Astrocyte (in vitro differentiated cells and primary cell): Measurements from ENCODE around the gene NCBP3. TPM values are rescaled to one million over a fixed set of nuclear protein-coding genes. Genes with fewer than 3 reads are reported as not detected.

Experiments used
- DNase-seq: peaks from one replicate; pipeline ENCODE4 v3.0.0-alpha.2; 2010; ENCODE audit warnings: low read depth
- FAIRE-seq: peaks from 2 replicates; lab custom pipeline; 2011; peaks lifted over from hg19 to GRCh38; lab: Jason Lieb, UNC
- H2AFZ ChIP-seq: 2 replicates; pipeline ENCODE4 v1.6.0; 2012; ENCODE audit warnings: low read depth, low read length, inconsistent platforms
- H3K27ac ChIP-seq: 2 replicates; pipeline ENCODE4 v1.5.1; 2011; ENCODE audit warnings: low read depth, low read length, inconsistent platforms
- H3K27me3 ChIP-seq: 2 replicates; pipeline ENCODE4 v1.6.0; 2011; ENCODE audit warnings: low read length, inconsistent platforms; ENCODE audit not compliant: insufficient read depth
- H3K36me3 ChIP-seq: 2 replicates; pipeline ENCODE4 v1.5.1; 2011; ENCODE audit warnings: low read length, inconsistent platforms; ENCODE audit not compliant: insufficient read depth
- H3K4me1 ChIP-seq: 2 replicates; pipeline ENCODE4 v1.5.1; 2011; ENCODE audit warnings: low read length, inconsistent platforms; ENCODE audit not compliant: insufficient read depth
- H3K4me2 ChIP-seq: 2 replicates; pipeline ENCODE4 v1.6.0; 2012; ENCODE audit warnings: low read length, inconsistent platforms
- H3K4me3 ChIP-seq: 2 replicates; pipeline ENCODE4 v1.5.1; 2011; ENCODE audit warnings: low read depth, mild to moderate bottlenecking, low read length, inconsistent platforms; ENCODE audit not compliant: insufficient read depth
- H3K79me2 ChIP-seq: 2 replicates; pipeline ENCODE4 v1.6.0; 2012; ENCODE audit warnings: mild to moderate bottlenecking, low read length, inconsistent platforms; ENCODE audit not compliant: insufficient read depth
- H3K9ac ChIP-seq: 2 replicates; pipeline ENCODE4 v1.6.0; 2012; ENCODE audit warnings: mild to moderate bottlenecking, low read length, inconsistent platforms
- H3K9me3 ChIP-seq: 2 replicates; pipeline ENCODE4 v1.5.1; 2012; ENCODE audit warnings: low read depth, mild to moderate bottlenecking, low read length, inconsistent platforms; ENCODE audit not compliant: insufficient read depth
- H4K20me1 ChIP-seq: 2 replicates; pipeline ENCODE4 v1.6.0; 2012; ENCODE audit warnings: low read length, inconsistent platforms; ENCODE audit not compliant: insufficient read depth
- H3K27ac Mint-ChIP-seq: one replicate; pipeline ENCODE4 v1.8.0; 2021; ENCODE audit warnings: mild to moderate bottlenecking, mixed read lengths; ENCODE audit not compliant: unreplicated experiment
- H3K27me3 Mint-ChIP-seq: one replicate; pipeline ENCODE4 v1.8.0; 2021; ENCODE audit warnings: low read depth, mixed read lengths; ENCODE audit not compliant: unreplicated experiment
- H3K36me3 Mint-ChIP-seq: one replicate; pipeline ENCODE4 v1.8.0; 2021; ENCODE audit warnings: low read depth, mixed read lengths; ENCODE audit not compliant: unreplicated experiment
- H3K4me1 Mint-ChIP-seq: one replicate; pipeline ENCODE4 v1.8.0; 2021; ENCODE audit warnings: low read depth, mixed read lengths; ENCODE audit not compliant: unreplicated experiment
- H3K4me3 Mint-ChIP-seq: one replicate; pipeline ENCODE4 v1.8.0; 2021; ENCODE audit warnings: mild to moderate bottlenecking, moderate library complexity, mixed read lengths; ENCODE audit not compliant: unreplicated experiment
- H3K9me3 Mint-ChIP-seq: one replicate; pipeline ENCODE4 v1.8.0; 2021; ENCODE audit warnings: mild to moderate bottlenecking, mixed read lengths; ENCODE audit not compliant: unreplicated experiment
- CTCF ChIP-seq: IDR thresholded peaks from 2 replicates; pipeline ENCODE4 v1.5.1; 2011; ENCODE audit warnings: low read depth, mild to moderate bottlenecking, inconsistent platforms, low read length, moderate library complexity; ENCODE audit not compliant: insufficient read depth
- EZH2 ChIP-seq: IDR thresholded peaks from 2 replicates; pipeline ENCODE4 v1.6.1; 2012; ENCODE audit warnings: mild to moderate bottlenecking, low read length, inconsistent platforms; ENCODE audit not compliant: insufficient read depth
- total RNA-seq: library from RNA; stranded (reverse); gene quantifications from 2 replicates; pipeline ENCODE4 v1.2.1, GENCODE V29; 2021

The NCBP3 gene
- total RNA-seq, 1 donor from 2014 or later = 46.7 TPM

DNA sequence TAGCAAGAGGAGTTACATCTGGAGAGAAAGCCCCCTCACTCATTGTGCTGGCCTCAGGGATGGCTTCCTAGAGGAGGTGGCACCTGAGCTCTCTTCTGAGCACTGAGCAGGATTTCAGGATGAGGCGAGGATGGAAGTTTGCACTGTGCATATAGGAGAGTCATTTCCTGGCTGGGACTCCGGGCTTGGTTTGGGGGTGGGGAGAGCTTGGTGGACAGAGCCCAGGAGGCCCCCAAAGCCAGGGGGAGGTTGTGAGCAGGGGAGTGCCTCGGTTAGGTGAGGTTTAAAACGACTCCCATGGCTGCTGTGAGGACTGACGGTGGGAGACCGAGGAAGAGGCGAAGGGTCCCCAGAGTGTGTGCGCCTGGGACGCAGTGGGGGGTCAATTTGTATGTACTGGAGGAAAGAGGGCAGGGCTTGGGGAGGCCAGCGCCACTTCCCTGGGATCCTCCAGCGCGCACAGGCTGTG, 45.6 kb upstream of the NCBP3 start:
- H4K20me1 ChIP-seq = peaks cover 4% of the 10 kb centered on the region
- peak overlapping the region; percentile 76 for H2AFZ ChIP-seq
- DNase-seq = no peak
- TF ChIP-seq CTCF (no peak), EZH2 (no peak)
- Mint-ChIP-seq H3K4me1 (peaks cover 35% of the 10 kb centered on the region), H3K27ac (peak overlapping the region; percentile 51), H3K27me3 (no peaks in the 10 kb centered on the region), H3K36me3 (no peaks in the 10 kb centered on the region), H3K9me3 (no peaks in the 10 kb centered on the region), H3K4me3 (peak overlapping the region; percentile 84)
- H3K27ac ChIP-seq = no peak overlapping the region
- H3K27me3 ChIP-seq = no peaks in the 10 kb centered on the region
- peaks cover 57% of the 10 kb centered on the region for H3K4me1 ChIP-seq
- peak overlapping the region; percentile 90 for H3K4me2 ChIP-seq
- no peaks in the 10 kb centered on the region for H3K36me3 ChIP-seq
- no peak for FAIRE-seq
- H3K4me3 ChIP-seq = peak overlapping the region; percentile 63
- peaks cover 24% of the 10 kb centered on the region for H3K79me2 ChIP-seq
- peak overlapping the region; percentile 74 for H3K9ac ChIP-seq
- H3K9me3 ChIP-seq = no peaks in the 10 kb centered on the region

DNA sequence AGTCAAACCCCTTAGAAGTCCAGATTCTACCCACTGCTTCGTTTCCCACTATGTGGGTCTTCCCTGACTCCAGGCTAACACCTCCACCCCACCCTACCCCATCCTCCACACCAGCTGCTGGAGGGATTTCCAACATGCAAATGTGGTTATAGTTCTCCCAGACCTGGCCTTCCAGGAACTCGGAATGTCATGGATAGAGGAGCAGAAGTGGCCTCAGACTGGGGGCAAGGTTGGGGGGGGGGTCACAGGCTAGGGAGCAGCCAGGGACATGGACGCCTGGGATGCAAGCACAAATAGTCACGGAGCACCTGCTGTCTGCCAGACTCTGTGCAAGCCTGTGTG, 44.8 kb upstream of the NCBP3 start:
- peaks cover 27% of the 10 kb centered on the region for H3K79me2 ChIP-seq
- TF ChIP-seq EZH2 = no peak
- TF ChIP-seq CTCF = no peak
- H4K20me1 ChIP-seq = peaks cover 4% of the 10 kb centered on the region
- H3K9ac ChIP-seq = peak overlapping the region; percentile 78
- Mint-ChIP-seq H3K9me3 (no peaks in the 10 kb centered on the region), H3K4me3 (no peak overlapping the region), H3K4me1 (peaks cover 42% of the 10 kb centered on the region), H3K27ac (peak overlapping the region; percentile 63), H3K36me3 (peaks cover 2% of the 10 kb centered on the region), H3K27me3 (no peaks in the 10 kb centered on the region)
- DNase-seq (no peak), FAIRE-seq (no peak)
- H3K9me3 ChIP-seq = no peaks in the 10 kb centered on the region
- H3K27ac ChIP-seq = peak overlapping the region; percentile 88
- no peak overlapping the region for H3K4me3 ChIP-seq
- no peaks in the 10 kb centered on the region for H3K27me3 ChIP-seq
- no peaks in the 10 kb centered on the region for H3K36me3 ChIP-seq
- no peak overlapping the region for H2AFZ ChIP-seq
- peak overlapping the region; percentile 90 for H3K4me2 ChIP-seq
- H3K4me1 ChIP-seq = peaks cover 65% of the 10 kb centered on the region

GRCh38 chr17:3890082-3890877, 44.2 kb upstream of the NCBP3 start:
- peak overlapping the region; percentile 88 for H3K27ac ChIP-seq
- peak overlapping the region; percentile 50 for H2AFZ ChIP-seq
- H3K4me2 ChIP-seq = peak overlapping the region; percentile 90
- no peak for FAIRE-seq
- no peaks in the 10 kb centered on the region for H3K36me3 ChIP-seq
- peak overlapping the region; percentile 0 for H3K4me3 ChIP-seq
- H3K9me3 Mint-ChIP-seq = no peaks in the 10 kb centered on the region
- H3K36me3 Mint-ChIP-seq = peaks cover 2% of the 10 kb centered on the region
- peaks cover 27% of the 10 kb centered on the region for H3K79me2 ChIP-seq
- H3K9ac ChIP-seq = peak overlapping the region; percentile 78
- peak overlapping the region; percentile 28 for H3K4me3 Mint-ChIP-seq
- H3K4me1 Mint-ChIP-seq = peaks cover 44% of the 10 kb centered on the region
- DNase-seq = peak; percentile 85
- H3K27me3 Mint-ChIP-seq = no peaks in the 10 kb centered on the region
- H4K20me1 ChIP-seq = peaks cover 9% of the 10 kb centered on the region
- H3K27ac Mint-ChIP-seq = peak overlapping the region; percentile 63
- TF ChIP-seq EZH2 = peak; percentile 10
- TF ChIP-seq CTCF = no peak
- no peaks in the 10 kb centered on the region for H3K9me3 ChIP-seq
- H3K4me1 ChIP-seq = peaks cover 70% of the 10 kb centered on the region
- H3K27me3 ChIP-seq = no peaks in the 10 kb centered on the region
